ENCODE data around the gene PPP1CC.
A peak's percentile ranks its signal among the peaks of the same experiment; 100 is the strongest.
"Not testable (repeated sequence)": the region's sequence is repeated elsewhere in the genome, so short reads cannot be mapped to it uniquely, and the experiment has no call there.

The PPP1CC gene

GRCh38 chr12:110742718-110743570, at the start of gene PPP1CC:
Gene PPP1CC (minus strand): TSS chr12:110742891. CDS start chr12:110742707, 184 bp downstream.
- peak; percentile 68 for DNase-seq

- DNase-seq, result no peak
Observed at GRCh38 chr12:110791589-110791988, 48.9 kb upstream of the PPP1CC start.

GRCh38 chr12:110790301-110790700, 47.6 kb upstream of the PPP1CC start:
- DNase-seq, result no peak

- no peak for DNase-seq
Observed at GRCh38 chr12:110786012-110786411, 43.3 kb upstream of the PPP1CC start.

GRCh38 chr12:110785240-110785639, 42.5 kb upstream of the PPP1CC start:
- DNase-seq, result no peak

DNA sequence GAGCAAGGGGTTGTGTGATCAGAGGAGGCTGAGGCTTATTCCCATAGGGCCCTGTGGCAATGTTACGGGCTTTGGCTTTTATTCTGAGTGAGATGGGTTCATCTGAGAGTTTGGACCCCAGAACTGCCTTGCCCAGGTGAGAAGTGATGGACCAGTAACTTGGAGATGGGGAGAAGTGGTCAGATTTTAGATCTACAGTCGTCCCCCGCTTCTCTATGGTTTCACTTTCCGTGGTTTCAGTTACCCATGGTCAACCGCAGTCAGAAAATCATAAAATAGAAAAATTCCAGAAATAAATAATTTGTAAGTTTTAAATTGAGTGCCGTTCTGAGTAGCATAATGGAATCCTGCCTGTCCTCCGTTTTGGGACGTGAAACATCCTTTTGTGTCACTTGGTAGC, 40.2 kb upstream of the PPP1CC start:
- no peak for DNase-seq

DNA sequence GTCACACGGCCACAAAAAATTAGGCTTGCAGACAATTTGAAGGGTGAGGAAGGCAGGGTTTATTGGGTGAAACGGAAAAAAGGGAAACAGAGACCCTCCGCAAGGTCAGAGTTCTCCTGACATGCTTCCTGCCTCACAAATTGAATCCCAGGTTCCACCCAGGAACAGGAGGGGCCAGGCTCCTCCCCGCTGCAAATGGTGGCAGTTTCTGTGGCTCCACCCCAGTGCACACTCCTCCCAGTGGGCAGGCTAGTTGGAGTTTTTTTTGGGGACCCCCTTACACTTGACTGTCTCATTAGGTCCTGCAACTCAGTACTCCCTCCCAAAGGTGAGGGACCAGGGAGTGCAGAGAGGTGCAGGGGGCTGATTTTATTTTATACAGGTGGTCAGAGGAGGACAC, 39.4 kb upstream of the PPP1CC start:
- DNase-seq, result no peak

DNA sequence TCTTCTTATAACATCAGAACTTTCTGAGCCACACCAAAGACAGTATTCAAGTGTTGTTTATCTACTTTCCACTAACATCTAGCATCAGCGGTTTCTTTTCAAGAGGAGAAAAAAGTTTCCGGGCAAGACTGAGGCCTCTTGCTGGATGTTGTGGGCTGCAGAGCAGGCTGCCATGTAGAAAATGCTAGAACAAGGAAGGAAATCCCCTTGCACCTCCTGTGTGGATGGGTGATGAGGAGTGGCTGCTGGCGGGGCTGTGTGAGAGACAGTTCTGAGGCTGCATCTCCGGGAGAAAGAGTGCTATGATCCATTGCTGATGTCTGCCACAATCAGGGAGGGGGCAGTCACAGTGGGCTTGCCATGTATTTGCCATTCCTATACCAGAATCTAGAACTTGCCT, 37.8 kb upstream of the PPP1CC start:
- no peak for DNase-seq

DNA sequence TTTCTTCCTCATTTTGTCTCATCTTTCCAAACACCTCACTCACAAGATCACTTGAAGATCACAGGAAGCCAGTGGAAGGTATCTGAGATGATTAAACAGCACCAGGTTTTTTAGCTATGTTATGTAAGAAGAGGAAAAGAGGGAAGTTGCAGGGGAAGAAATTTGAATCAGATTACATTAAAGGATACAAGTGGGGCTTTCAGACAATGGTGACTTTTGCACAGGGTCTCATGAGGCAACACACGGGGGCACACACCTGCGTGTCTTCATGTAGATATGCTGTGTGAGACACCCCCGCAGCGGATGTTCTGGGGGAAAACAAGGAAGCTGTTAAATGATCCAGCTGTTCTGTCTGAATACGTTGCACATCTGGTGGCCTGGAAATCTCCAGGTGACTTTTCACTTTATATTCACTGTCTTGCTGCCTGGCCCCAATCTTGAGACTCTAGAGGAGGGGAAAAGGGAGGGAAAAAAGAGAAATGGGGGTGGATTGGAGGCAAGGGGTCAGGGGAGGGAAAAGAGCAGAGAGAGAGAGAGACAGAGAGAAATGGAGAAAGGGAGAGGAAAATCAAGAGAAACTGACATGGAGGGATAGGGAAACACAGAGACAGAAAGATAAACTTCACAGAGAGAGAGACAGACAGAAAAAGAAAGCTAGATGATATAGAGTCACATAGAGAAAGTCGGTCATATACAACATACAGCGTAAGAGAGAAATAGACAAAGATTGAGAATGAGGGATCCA, 36.3 kb upstream of the PPP1CC start:
- no peak for DNase-seq

- no peak for DNase-seq
Observed at GRCh38 chr12:110776410-110776809, 33.7 kb upstream of the PPP1CC start.

DNA sequence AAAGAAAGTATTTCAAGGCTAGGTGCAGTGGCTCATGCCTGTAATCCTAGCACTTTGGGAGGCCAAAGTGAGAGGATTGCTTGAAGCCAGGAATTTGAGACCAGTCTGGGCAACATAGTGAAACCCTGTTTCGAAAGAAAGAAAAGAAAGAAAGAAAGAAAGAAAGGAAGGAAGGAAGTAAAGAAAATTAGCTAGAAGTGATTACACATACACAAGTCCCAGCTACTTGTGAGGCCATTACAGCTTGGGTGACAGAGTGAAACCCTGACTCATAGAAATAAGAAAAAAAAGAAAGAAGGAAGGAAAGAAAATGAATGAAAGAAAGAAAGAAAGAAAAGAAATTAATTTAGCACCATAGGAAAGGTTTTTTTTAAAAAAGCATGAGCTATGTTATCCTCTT, 33.3 kb upstream of the PPP1CC start:
- DNase-seq, result no peak

GRCh38 chr12:110774824-110775223, 32.1 kb upstream of the PPP1CC start:
- DNase-seq, result no peak

GRCh38 chr12:110768960-110769359, 26.3 kb upstream of the PPP1CC start:
- DNase-seq, result no peak

DNA sequence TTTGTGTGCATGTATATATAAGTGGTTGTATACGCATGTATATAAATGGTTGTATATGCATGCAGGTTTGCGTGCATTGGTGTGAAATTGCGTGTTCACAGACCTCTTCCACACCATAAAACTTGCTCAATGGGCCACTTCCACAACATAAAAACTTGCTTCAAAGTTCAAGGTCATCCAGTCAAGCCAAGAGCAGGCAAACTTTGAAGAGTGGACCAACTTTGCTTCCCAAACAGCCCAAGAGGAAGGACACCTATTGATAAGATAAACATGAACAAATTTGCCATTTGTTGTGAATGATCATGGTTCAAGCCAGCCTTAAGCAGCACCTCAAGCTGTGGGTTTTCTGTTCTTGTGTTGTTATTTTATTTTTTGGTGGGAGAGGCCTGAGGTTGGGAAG, 25.2 kb upstream of the PPP1CC start:
- DNase-seq, result no peak

- no peak for DNase-seq
Observed at GRCh38 chr12:110766311-110767154, 23.8 kb upstream of the PPP1CC start.

GRCh38 chr12:110765572-110765971, 22.9 kb upstream of the PPP1CC start:
- not testable (repeated sequence) for DNase-seq

DNA sequence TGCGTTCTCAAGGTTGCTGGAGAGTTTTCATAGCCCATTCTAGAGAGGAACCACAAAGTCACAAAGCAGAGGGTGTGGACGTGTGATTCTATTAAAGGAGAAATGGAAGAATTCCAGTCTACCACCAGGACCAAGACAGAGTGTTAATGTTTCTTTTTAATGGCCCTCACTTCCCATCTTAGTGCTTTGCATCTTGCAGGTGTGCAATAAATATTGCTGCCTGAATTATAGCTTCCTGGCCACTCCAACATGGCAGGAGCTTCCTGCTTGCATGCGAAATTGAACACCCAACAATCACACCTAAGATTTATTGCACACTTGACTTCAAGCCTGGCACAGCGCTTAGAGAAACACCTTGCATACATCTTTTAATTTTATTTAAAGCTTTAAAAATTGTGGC, 22.4 kb upstream of the PPP1CC start:
- peak; percentile 23 for DNase-seq

DNA sequence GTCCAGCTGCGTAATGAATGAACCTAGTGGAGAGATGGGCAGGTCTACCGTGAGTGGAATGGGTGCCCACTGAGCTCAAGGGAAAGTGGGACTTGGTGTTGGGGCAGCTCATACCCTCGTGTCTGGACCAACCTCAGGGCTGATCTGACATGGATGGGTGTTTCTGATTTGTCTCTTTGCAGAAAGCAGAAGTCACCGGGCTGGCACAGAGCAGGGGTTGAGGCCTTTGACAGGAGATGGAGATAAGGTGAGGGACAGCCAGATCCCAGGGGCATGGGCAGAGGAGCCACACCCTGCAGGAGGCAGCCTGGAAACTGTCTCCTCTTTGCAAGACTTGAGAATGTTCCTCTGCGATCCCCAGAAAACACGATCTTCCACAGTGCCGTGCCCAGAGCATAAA, 20.9 kb upstream of the PPP1CC start:
- DNase-seq, result no peak

- DNase-seq, result no peak
Observed at GRCh38 chr12:110762891-110763290, 20.2 kb upstream of the PPP1CC start.

DNA sequence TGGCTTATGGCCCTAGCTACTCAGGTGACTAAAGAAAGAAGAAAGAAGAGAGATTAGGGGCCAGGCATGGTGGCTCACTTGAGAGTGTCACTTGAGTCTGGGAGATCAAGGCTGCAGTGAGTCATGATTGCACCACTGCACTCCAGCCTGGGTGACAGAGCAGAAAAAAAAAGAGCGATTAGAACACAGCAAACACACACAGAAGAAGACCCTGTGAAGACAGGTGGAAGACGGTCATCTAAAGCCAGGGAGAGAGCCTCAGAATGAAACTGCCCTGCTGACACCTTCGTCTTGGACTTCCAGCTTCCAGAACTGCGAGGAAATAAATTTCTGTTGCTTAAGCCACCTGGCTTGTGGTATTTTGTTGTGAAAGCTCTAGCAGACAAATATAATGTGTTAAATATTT, 17.5 kb upstream of the PPP1CC start:
- no peak for DNase-seq

- no peak for DNase-seq
Observed at GRCh38 chr12:110758922-110759321, 16.2 kb upstream of the PPP1CC start.

DNA sequence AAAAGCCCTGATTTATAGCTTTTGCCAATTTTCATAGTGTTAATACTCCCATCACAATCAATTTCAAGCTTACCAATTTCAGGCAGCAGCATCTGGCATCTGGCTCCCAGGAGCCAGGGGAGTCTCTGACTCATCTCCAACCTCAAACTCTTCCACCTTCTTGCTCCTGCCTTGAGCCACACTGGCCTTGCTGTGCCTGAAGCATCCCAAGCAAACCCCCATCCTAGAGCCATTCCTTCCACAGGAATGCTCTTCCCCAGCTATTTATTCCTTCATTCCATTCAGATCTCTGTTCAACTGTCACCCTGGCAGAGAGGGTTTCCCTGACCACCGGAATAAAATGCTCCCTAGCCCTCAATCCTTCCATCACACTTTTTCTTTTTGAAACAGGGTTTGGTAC, 13.9 kb upstream of the PPP1CC start:
- no peak for DNase-seq

DNA sequence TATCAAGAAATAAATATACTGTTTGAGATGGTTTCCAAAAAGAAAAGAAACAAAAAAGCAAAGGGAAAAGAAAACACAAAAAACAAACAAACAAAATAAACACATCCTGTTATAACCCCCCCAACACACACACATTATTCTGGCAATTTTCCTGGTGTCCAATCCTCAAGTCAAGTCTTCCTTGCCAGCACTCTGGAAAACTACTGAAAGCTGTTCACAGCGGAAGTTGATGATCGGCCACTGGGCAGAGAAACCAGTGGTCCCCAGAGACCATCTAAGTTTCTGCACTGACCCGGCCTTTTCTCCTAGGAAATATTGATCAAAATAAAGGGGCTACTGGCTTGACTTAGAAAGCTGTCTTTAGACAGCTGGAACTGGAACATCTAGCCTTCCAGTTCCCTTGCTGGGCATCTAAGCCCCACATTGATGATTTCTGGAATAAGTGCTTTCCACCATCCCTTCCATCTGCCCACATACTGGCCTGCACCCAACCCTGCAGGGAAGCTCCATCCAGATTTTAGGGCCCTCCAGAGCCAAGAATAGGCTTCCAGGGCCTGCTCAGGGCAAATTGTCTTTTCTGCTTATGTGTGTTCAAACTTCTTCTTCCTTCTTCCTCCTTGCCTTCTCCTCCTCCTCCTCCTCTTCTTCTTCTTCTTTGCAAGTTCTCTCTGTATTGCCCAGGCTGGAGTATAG, 11.6 kb upstream of the PPP1CC start:
- no peak for DNase-seq

Data from SHP77 treated with DMSO at 0.1 percent for 48 hours (cell line).